ENCODE data around the gene XRCC4. TPM values are rescaled to one million over a fixed set of nuclear protein-coding genes. Genes with fewer than 3 reads are reported as not detected.

The XRCC4 gene
- total RNA-seq, 1 experiment from 2014 or later, result 10.8 TPM

DNA sequence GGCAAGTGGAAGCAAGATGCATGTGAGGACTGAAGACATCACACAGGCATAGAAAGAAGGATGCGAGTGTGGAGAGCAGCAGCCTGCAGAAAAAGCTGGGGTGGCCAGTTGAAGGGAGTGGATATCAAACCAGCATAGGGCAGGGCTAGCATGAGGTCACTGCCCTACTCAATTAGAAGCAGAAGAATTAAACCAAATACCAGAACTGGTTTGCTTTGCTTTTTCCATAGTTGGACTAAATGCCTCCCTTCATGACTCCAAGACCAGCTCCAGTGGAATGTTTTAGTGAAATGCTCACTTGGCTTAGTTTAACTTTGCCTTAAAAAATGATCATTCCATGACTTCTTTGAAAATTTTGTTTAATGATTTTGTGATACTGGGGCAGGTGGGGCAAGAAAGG is 46.0 kb upstream of the XRCC4 start:
- Mint-ChIP-seq H3K36me3 (ENCODE audit: insufficient read depth in 1 of 3, low read depth in 3 of 3) (no peaks in the 10 kb centered on the region; a peak in 2 of 7 replicates), H3K4me1 (peaks cover 30 to 31% of the 10 kb centered on the region in 2 experiments), H3K4me3 (no peak overlapping the region), H3K9me3 (no peaks in the 10 kb centered on the region), H3K27ac (no peak overlapping the region), H3K27me3 (ENCODE audit: low read depth) (no peaks in the 10 kb centered on the region; the same call in 1 of the 2 replicates)
- no peak overlapping the region for H3K4me2 ChIP-seq (ENCODE audit: insufficient read depth, insufficient read length, low read length)
- no peaks in the 10 kb centered on the region for H3K79me2 ChIP-seq (ENCODE audit: insufficient read depth, low read length)
- no peak overlapping the region for H2BK120ac ChIP-seq (ENCODE audit: low read depth, low read length, poor library complexity, severe bottlenecking)
- no peaks in the 10 kb centered on the region for H3K23me2 ChIP-seq (ENCODE audit: insufficient read length, low read depth, low read length, poor library complexity, severe bottlenecking)
- H3K23ac ChIP-seq (ENCODE audit: insufficient read length, low read depth, low read length), result no peak overlapping the region
- H4K5ac ChIP-seq (ENCODE audit: insufficient read length, low read depth, low read length), result no peak overlapping the region
- no peak overlapping the region for H3K18ac ChIP-seq (ENCODE audit: insufficient read length, low read depth, low read length)
- WGBS (ENCODE audit: extremely low coverage, insufficient read length, low lambda C conversion rate), result no CpG with 5 or more reads among the region's 1 CpG
- no peak overlapping the region for H3K9ac ChIP-seq (ENCODE audit: extremely low read depth, insufficient read length, low read length)
- H3K27me3 ChIP-seq (ENCODE audit: insufficient read depth, low read length), result no peaks in the 10 kb centered on the region
- no peak overlapping the region for H2BK15ac ChIP-seq (ENCODE audit: low read depth, low read length)
- no peak overlapping the region for H3K4ac ChIP-seq (ENCODE audit: low read depth, low read length)
- H2BK20ac ChIP-seq (ENCODE audit: low read depth, low read length, poor library complexity, severe bottlenecking), result no peak overlapping the region
- no peaks in the 10 kb centered on the region for H3K79me1 ChIP-seq (ENCODE audit: insufficient read depth, low read depth, low read length, poor library complexity, severe bottlenecking)
- H3K14ac ChIP-seq (ENCODE audit: insufficient read depth, low read length), result no peak overlapping the region
- no peak overlapping the region for H2AK5ac ChIP-seq (ENCODE audit: insufficient read length, low read length)
- no peak overlapping the region for H3T11ph ChIP-seq (ENCODE audit: low read length)
- TF ChIP-seq, protein P1, sequence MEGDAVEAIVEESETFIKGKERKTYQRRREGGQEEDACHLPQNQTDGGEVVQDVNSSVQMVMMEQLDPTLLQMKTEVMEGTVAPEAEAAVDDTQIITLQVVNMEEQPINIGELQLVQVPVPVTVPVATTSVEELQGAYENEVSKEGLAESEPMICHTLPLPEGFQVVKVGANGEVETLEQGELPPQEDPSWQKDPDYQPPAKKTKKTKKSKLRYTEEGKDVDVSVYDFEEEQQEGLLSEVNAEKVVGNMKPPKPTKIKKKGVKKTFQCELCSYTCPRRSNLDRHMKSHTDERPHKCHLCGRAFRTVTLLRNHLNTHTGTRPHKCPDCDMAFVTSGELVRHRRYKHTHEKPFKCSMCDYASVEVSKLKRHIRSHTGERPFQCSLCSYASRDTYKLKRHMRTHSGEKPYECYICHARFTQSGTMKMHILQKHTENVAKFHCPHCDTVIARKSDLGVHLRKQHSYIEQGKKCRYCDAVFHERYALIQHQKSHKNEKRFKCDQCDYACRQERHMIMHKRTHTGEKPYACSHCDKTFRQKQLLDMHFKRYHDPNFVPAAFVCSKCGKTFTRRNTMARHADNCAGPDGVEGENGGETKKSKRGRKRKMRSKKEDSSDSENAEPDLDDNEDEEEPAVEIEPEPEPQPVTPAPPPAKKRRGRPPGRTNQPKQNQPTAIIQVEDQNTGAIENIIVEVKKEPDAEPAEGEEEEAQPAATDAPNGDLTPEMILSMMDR (conservative IDR thresholded peaks at IDR 0.05), result no peak
- no peaks in the 10 kb centered on the region for H3K9me3 ChIP-seq (ENCODE audit: control insufficient read depth, low read depth, low read length)
- DNase-seq, result no peak
- H3K56ac ChIP-seq (ENCODE audit: insufficient read length, low read depth, low read length), result no peak overlapping the region
- H4K20me1 ChIP-seq (ENCODE audit: control insufficient read depth, insufficient read depth, insufficient read length), result no peaks in the 10 kb centered on the region
- no peak overlapping the region for H2AFZ ChIP-seq (ENCODE audit: low read length)
- no peak overlapping the region for H2BK12ac ChIP-seq (ENCODE audit: insufficient read length, low read depth, low read length)
- H4K8ac ChIP-seq (replicated peaks; ENCODE audit: insufficient read length, low read depth, low read length), result no peak overlapping the region
- H3K27ac ChIP-seq (ENCODE audit: insufficient read length, low read depth, low read length), result no peak overlapping the region
- no peak overlapping the region for H2BK5ac ChIP-seq (ENCODE audit: insufficient read length, low read length)
- no peak overlapping the region for H4K91ac ChIP-seq (ENCODE audit: insufficient read length, low read depth, low read length)
- peaks cover 4% of the 10 kb centered on the region; the same call in 1 of the 2 replicates for H3K4me1 ChIP-seq (ENCODE audit: insufficient read depth, low read length)
